Endothelial cell of umbilical vein (primary cell): ENCODE results near the gene CACNA2D3. TPM values are rescaled to one million over a fixed set of nuclear protein-coding genes. Genes with fewer than 3 reads are reported as not detected.

Source experiments
- BruUV-seq: library from RNA; stranded (reverse); fragments of 400-500 nt; replicated peaks from 2 replicates; lab custom pipeline; 2021; lab: Mats Ljungman, UMichigan
- CTCF ChIA-PET: fragments of 300-600, 350-600 bp; sonication (Branson Sonifier 250); formaldehyde crosslinking; loops from one replicate; lab custom pipeline; 2021; ENCODE audit warnings: antibody characterized with exemption, inconsistent platforms; lab: Charles Lee
- POLR2A ChIA-PET: fragments of 300-600, 350-600 bp; sonication (Branson Sonifier 250); formaldehyde crosslinking; loops from one replicate; lab custom pipeline; 2021; ENCODE audit warnings: antibody characterized with exemption, inconsistent platforms; lab: Charles Lee
- DNase-seq: peaks from one replicate; pipeline ENCODE4 v3.0.0-alpha.2; 2011; ENCODE audit warnings: low read depth, low spot score
- FAIRE-seq: peaks from 2 replicates; lab custom pipeline; 2011; peaks lifted over from hg19 to GRCh38; lab: Jason Lieb, UNC
- H2AFZ ChIP-seq: 2 replicates; pipeline ENCODE4 v1.6.0; 2012; ENCODE audit warnings: low read depth, low read length, control low read depth, inconsistent platforms
- H3K27ac ChIP-seq: 2 replicates; pipeline ENCODE4 v1.5.1; 2011; ENCODE audit warnings: low read depth, mild to moderate bottlenecking, control low read depth, low read length, moderate library complexity; ENCODE audit not compliant: insufficient read depth
- H3K27me3 ChIP-seq, 2 experiments: 2 replicates each; pipeline versions ENCODE4 v1.6.0 to v1.6.1; 2011; ENCODE audit warnings: low read length in 2 of 2, mixed read lengths in 1 of 2; ENCODE audit not compliant: control insufficient read depth in 2 of 2, insufficient read depth in 2 of 2
- H3K36me3 ChIP-seq, 2 experiments: 2 replicates in 1 of 2; 3 replicates in 1 of 2; pipeline ENCODE4 v1.5.1; 2011; ENCODE audit warnings: low read length in 2 of 2, mild to moderate bottlenecking in 1 of 2, moderate library complexity in 1 of 2; ENCODE audit not compliant: control insufficient read depth in 2 of 2, insufficient read depth in 2 of 2; ENCODE audit errors: extremely low read depth in 1 of 2
- H3K4me1 ChIP-seq: 3 replicates; pipeline ENCODE4 v1.5.1; 2011; ENCODE audit warnings: mild to moderate bottlenecking, low read length; ENCODE audit not compliant: control insufficient read depth, insufficient read depth; ENCODE audit errors: extremely low read depth
- H3K4me2 ChIP-seq: 2 replicates; pipeline ENCODE4 v1.6.1; 2011; ENCODE audit warnings: low read length, control low read depth, mixed read lengths; ENCODE audit not compliant: insufficient read depth
- H3K4me3 ChIP-seq, 3 experiments: fragments of 200-600 bp in 1 of 3; sonication (generic), shearing (Covaris generic) in 1 of 3; replicated peaks in 1 of 3; 2 replicates each; pipeline ENCODE4 v1.5.1; 2011 to 2016; ENCODE audit warnings: control low read depth in 3 of 3, low read length in 3 of 3, mild to moderate bottlenecking in 2 of 3, inconsistent platforms in 1 of 3, low read depth in 1 of 3, moderate library complexity in 1 of 3; ENCODE audit not compliant: insufficient read depth in 1 of 3
- H3K79me2 ChIP-seq: 2 replicates; pipeline ENCODE4 v1.6.0; 2012; ENCODE audit warnings: low read length, inconsistent platforms; ENCODE audit not compliant: control insufficient read depth, insufficient read depth
- H3K9ac ChIP-seq: replicated peaks from 2 replicates; pipeline ENCODE3; 2011; ENCODE audit warnings: low read length, control low read depth; ENCODE audit not compliant: insufficient read depth; ENCODE audit errors: extremely low read depth
- H3K9me1 ChIP-seq: replicated peaks from 3 replicates; pipeline ENCODE4 v1.6.0; 2011; ENCODE audit warnings: mild to moderate bottlenecking, low read length; ENCODE audit not compliant: control insufficient read depth, insufficient read depth; ENCODE audit errors: extremely low read depth
- H3K9me3 ChIP-seq: replicated peaks from 2 replicates; pipeline ENCODE4 v1.5.1; 2012; ENCODE audit warnings: low read length, inconsistent platforms; ENCODE audit not compliant: control insufficient read depth, insufficient read depth
- H4K20me1 ChIP-seq: replicated peaks from 2 replicates; pipeline ENCODE3; 2011; ENCODE audit warnings: mild to moderate bottlenecking, low read length; ENCODE audit not compliant: control insufficient read depth, insufficient read depth; ENCODE audit errors: extremely low read depth
- EZH2 ChIP-seq: IDR thresholded peaks from 2 replicates; pipeline ENCODE4 v1.6.1; 2012; ENCODE audit warnings: borderline replicate concordance, low read depth, mild to moderate bottlenecking, moderate library complexity, low read length, inconsistent platforms; ENCODE audit not compliant: severe bottlenecking
- FOS ChIP-seq: IDR thresholded peaks from 2 replicates; pipeline ENCODE4 v1.6.1; 2011; ENCODE audit warnings: mild to moderate bottlenecking, low read length, moderate library complexity, borderline replicate concordance; ENCODE audit not compliant: insufficient read depth
- GATA2 ChIP-seq: IDR thresholded peaks from 2 replicates; pipeline ENCODE4 v1.7.0; 2011; ENCODE audit warnings: low read depth, mild to moderate bottlenecking, moderate library complexity, mixed read lengths, low read length; ENCODE audit not compliant: insufficient read length, insufficient read depth
- JUN ChIP-seq: IDR thresholded peaks from 2 replicates; pipeline ENCODE4 v1.6.1; 2011; ENCODE audit warnings: borderline replicate concordance, low read depth; ENCODE audit not compliant: insufficient read length, insufficient read depth
- MYC ChIP-seq: IDR thresholded peaks from one replicate; pipeline ENCODE4 v1.6.1; 2011; ENCODE audit warnings: mild to moderate bottlenecking, low read depth, low read length
- POLR2A ChIP-seq: IDR thresholded peaks from 2 replicates; pipeline ENCODE4 v1.6.1; 2012; ENCODE audit warnings: low read depth, mild to moderate bottlenecking, control low read depth, low read length
- POLR2AphosphoS5 ChIP-seq: IDR thresholded peaks from 2 replicates; pipeline ENCODE4 v1.6.1; 2012; ENCODE audit warnings: low read depth, mild to moderate bottlenecking, control low read depth, low read length, moderate library complexity; ENCODE audit not compliant: insufficient read depth
- dilution Hi-C: fragments of 300-500 bp; cut with MboI; formaldehyde crosslinking; loops from one replicate; pipeline ENCODE4 v1.15.0; 2019; ENCODE audit warnings: low sequenced_read_pairs; ENCODE audit not compliant: extremely low pct_ligation_motif_present
- intact Hi-C: fragments of 100-400 bp; cut with micrococcal nuclease; formaldehyde crosslinking; loops from one replicate; pipeline ENCODE4 v1.10.0; 2022
- polyA plus RNA-seq, 4 experiments: library from polyadenylated mRNA; depleted of rRNA in 3 of 4; stranded (reverse) in 3 of 4; unstranded in 1 of 4; fragments of >200 nt; gene quantifications; 2 replicates each; pipeline versions ENCODE4 v1.2.1 to v1.2.3, GENCODE V29; 2011 to 2012; ENCODE audit warnings: missing spikeins in 1 of 4
- total RNA-seq: library from RNA; stranded (reverse); gene quantifications from 2 replicates; pipeline ENCODE4 v1.2.3, GENCODE V29; 2021
- TF ChIP-seq, protein P1 (sequence below), 2 donors: IDR thresholded peaks; 1 replicate in 1 of 2; 2 replicates in 1 of 2; pipeline ENCODE4 v1.5.1; 2011; ENCODE audit warnings: low read length in 2 of 2, mild to moderate bottlenecking in 2 of 2, moderate library complexity in 2 of 2, control low read depth in 1 of 2, inconsistent platforms in 1 of 2, low read depth in 1 of 2; ENCODE audit not compliant: insufficient read depth in 1 of 2; ENCODE audit errors: extremely low read depth in 1 of 2
- TF ChIP-seq, protein P2 (sequence below): IDR thresholded peaks from 2 replicates; pipeline ENCODE4 v1.6.1; 2011; ENCODE audit not compliant: insufficient read depth, insufficient read length

CACNA2D3 gene
- total and polyA plus RNA-seq, 2 donors (not counting 3 experiments of a cell fraction or from before 2014, with no cell fraction given), result not detected

DNA sequence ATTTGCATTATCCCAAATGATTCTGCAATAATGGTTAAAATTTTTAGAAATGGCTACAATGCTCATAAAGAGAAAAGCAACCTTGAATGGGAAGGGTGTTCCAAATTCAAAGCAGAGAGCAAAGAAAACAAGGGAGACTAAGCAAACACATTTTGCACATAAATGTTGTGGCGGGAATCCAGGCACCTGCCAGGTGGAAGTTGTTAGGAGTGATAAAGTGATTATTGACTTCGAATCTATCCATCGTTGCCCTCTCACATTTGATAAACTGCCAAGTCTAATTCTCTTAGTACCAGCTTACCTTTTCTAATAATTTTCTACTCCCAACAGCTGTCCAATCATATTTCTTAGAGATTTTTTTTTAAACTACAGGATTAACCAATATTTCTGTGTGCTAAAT lies 244.5 kb downstream of the CACNA2D3 start:
- no peak overlapping the region for H3K4me2 ChIP-seq
- H3K27ac ChIP-seq, result no peak overlapping the region
- H3K9me3 ChIP-seq, result peaks cover 3% of the 10 kb centered on the region
- dilution Hi-C loops (no loop called here), intact Hi-C loops (no loop called here)
- H3K9me1 ChIP-seq, result no peaks in the 10 kb centered on the region
- ChIA-PET CTCF (no interaction called here), POLR2A (no interaction called here)
- no peaks in the 10 kb centered on the region for H3K79me2 ChIP-seq
- DNase-seq (no peak), FAIRE-seq (no peak)
- BruUV-seq, result no TSS peak
- H3K9ac ChIP-seq, result no peak overlapping the region
- no peaks in the 10 kb centered on the region for H4K20me1 ChIP-seq
- no peaks in the 10 kb centered on the region for H3K4me1 ChIP-seq
- no peaks in the 10 kb centered on the region for H3K27me3 ChIP-seq
- H3K36me3 ChIP-seq, result no peaks in the 10 kb centered on the region
- H2AFZ ChIP-seq, result no peak overlapping the region
- TF ChIP-seq POLR2A (no peak), MYC (no peak), FOS (no peak), POLR2AphosphoS5 (no peak), GATA2 (no peak), EZH2 (no peak), JUN (no peak)
- TF ChIP-seq, protein P1, sequence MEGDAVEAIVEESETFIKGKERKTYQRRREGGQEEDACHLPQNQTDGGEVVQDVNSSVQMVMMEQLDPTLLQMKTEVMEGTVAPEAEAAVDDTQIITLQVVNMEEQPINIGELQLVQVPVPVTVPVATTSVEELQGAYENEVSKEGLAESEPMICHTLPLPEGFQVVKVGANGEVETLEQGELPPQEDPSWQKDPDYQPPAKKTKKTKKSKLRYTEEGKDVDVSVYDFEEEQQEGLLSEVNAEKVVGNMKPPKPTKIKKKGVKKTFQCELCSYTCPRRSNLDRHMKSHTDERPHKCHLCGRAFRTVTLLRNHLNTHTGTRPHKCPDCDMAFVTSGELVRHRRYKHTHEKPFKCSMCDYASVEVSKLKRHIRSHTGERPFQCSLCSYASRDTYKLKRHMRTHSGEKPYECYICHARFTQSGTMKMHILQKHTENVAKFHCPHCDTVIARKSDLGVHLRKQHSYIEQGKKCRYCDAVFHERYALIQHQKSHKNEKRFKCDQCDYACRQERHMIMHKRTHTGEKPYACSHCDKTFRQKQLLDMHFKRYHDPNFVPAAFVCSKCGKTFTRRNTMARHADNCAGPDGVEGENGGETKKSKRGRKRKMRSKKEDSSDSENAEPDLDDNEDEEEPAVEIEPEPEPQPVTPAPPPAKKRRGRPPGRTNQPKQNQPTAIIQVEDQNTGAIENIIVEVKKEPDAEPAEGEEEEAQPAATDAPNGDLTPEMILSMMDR (IDR thresholded peaks at IDR 0.05; ENCODE audit: extremely low read depth in 1 of 2, insufficient read depth in 1 of 2, low read depth in 1 of 2, low read length in 2 of 2), result no peak
- TF ChIP-seq, protein P2, sequence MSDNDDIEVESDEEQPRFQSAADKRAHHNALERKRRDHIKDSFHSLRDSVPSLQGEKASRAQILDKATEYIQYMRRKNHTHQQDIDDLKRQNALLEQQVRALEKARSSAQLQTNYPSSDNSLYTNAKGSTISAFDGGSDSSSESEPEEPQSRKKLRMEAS, result no peak
- no peak overlapping the region for H3K4me3 ChIP-seq
